GM19351 (cell line): ENCODE results near the gene LRRD1.
A peak's percentile ranks its signal among the peaks of the same experiment; 100 is the strongest.
"Not testable (repeated sequence)": the region's sequence is repeated elsewhere in the genome, so short reads cannot be mapped to it uniquely, and the experiment has no call there.

ENCODE experiments used
- ATAC-seq: cut with Tn5 transposase; IDR thresholded peaks from one replicate; pipeline ENCODE4 v1.9.1; 2021; ENCODE audit warnings: mild to moderate bottlenecking, moderate library complexity; ENCODE audit not compliant: unreplicated experiment

The LRRD1 gene

GRCh38 chr7:92178928-92179924 lies at the start of gene LRRD1:
LRRD1 (minus strand) TSS chr7:92179142; CDS start chr7:92165202, 13,940 bp downstream.
- ATAC-seq: peak; percentile 100

- no peak for ATAC-seq
Measured at GRCh38 chr7:92228742-92229141, 49.8 kb upstream of the LRRD1 start.

- no peak for ATAC-seq
Measured at GRCh38 chr7:92228100-92228499, 49.2 kb upstream of the LRRD1 start.

- ATAC-seq: no peak
Measured at GRCh38 chr7:92226981-92227380, 48.0 kb upstream of the LRRD1 start.

GRCh38 chr7:92221766-92222165 lies 42.8 kb upstream of the LRRD1 start:
- no peak for ATAC-seq

GRCh38 chr7:92206672-92207071 lies 27.7 kb upstream of the LRRD1 start:
- ATAC-seq: no peak

GRCh38 chr7:92205987-92206386 lies 27.0 kb upstream of the LRRD1 start:
- ATAC-seq: no peak

GRCh38 chr7:92200791-92201190 lies 21.8 kb upstream of the LRRD1 start:
- ATAC-seq: no peak

- no peak for ATAC-seq
Measured at GRCh38 chr7:92192326-92192725, 13.4 kb upstream of the LRRD1 start.

- not testable (repeated sequence) for ATAC-seq
Measured at GRCh38 chr7:92189246-92189645, 10.3 kb upstream of the LRRD1 start.

GRCh38 chr7:92184294-92184693 lies 5.4 kb upstream of the LRRD1 start:
- ATAC-seq: not testable (repeated sequence)

GRCh38 chr7:92177362-92177761 lies 1.6 kb downstream of the LRRD1 start:
- ATAC-seq: no peak

- ATAC-seq: not testable (repeated sequence)
Measured at GRCh38 chr7:92169529-92169928, 9.4 kb downstream of the LRRD1 start.

GRCh38 chr7:92161271-92161670 lies 17.7 kb downstream of the LRRD1 start:
- no peak for ATAC-seq

- ATAC-seq: peak; percentile 87
Measured at GRCh38 chr7:92158660-92159575, 20.0 kb downstream of the LRRD1 start.

- ATAC-seq: no peak
Measured at GRCh38 chr7:92156990-92157389, 22.0 kb downstream of the LRRD1 start.

- no peak for ATAC-seq
Measured at GRCh38 chr7:92155108-92155739, 23.7 kb downstream of the LRRD1 start.

- ATAC-seq: no peak
Measured at GRCh38 chr7:92150450-92151017, 28.4 kb downstream of the LRRD1 start.

- no peak for ATAC-seq
Measured at GRCh38 chr7:92149736-92150239, 29.2 kb downstream of the LRRD1 start.

GRCh38 chr7:92143192-92143880 lies 35.6 kb downstream of the LRRD1 start:
- ATAC-seq: not testable (repeated sequence)
